HEK293 (cell line): ENCODE measurements around the gene NDUFB1.

ENCODE experiments used
- CTCF ChIA-PET: fragments of 350-600 bp; formaldehyde crosslinking; extraction: SDS; loops from one replicate; lab custom pipeline; 2021; ENCODE audit warnings: antibody characterized with exemption; lab: Yijun Ruan, JAX
- POLR2A ChIA-PET: fragments of 300-600 bp; formaldehyde crosslinking; extraction: SDS; loops from one replicate; lab custom pipeline; 2020; ENCODE audit warnings: antibody characterized with exemption, inconsistent platforms; lab: Yijun Ruan, JAX
- H3K27ac ChIP-seq: fragments of 200-500 bp; sonication (Bioruptor generic); 2 replicates; pipeline ENCODE4 v1.5.1; 2014; ENCODE audit warnings: low read depth, low read length, control low read depth, inconsistent platforms; ENCODE audit errors: extremely low read depth
- H3K36me3 ChIP-seq, 2 experiments: fragments of 200-500 bp in 1 of 2; sonication (Bioruptor generic) in 1 of 2; 1 replicate in 1 of 2; 2 replicates in 1 of 2; pipeline ENCODE4 v1.5.1; 2014 to 2017; ENCODE audit warnings: inconsistent platforms in 2 of 2, low read length in 2 of 2; ENCODE audit not compliant: control insufficient read depth in 2 of 2, insufficient read depth in 1 of 2
- H3K4me1 ChIP-seq: fragments of 200-500 bp; sonication (Bioruptor generic); 2 replicates; pipeline ENCODE4 v1.5.1; 2014; ENCODE audit warnings: mild to moderate bottlenecking, low read length, inconsistent platforms; ENCODE audit not compliant: control insufficient read depth, insufficient read depth
- H3K4me3 ChIP-seq: 2 replicates; pipeline ENCODE4 v1.5.1; 2011; ENCODE audit warnings: low read depth, mild to moderate bottlenecking, control low read depth, low read length, moderate library complexity
- H3K9me3 ChIP-seq: fragments of 200-500 bp; sonication (Bioruptor generic); 2 replicates; pipeline ENCODE4 v1.5.1; 2014; ENCODE audit warnings: low read depth, low read length, inconsistent platforms; ENCODE audit not compliant: control insufficient read depth, insufficient read depth
- GLI4 ChIP-seq: fragments of 450-650 bp; formaldehyde crosslinking; IDR thresholded peaks from 2 replicates; pipeline ENCODE4 v1.5.1; 2016; ENCODE audit warnings: missing biosample characterization, missing genetic modification characterization
- SCRT2 ChIP-seq: fragments of 450-650 bp; formaldehyde crosslinking; IDR thresholded peaks from 2 replicates; pipeline ENCODE4 v1.5.1; 2016; ENCODE audit warnings: missing biosample characterization, missing genetic modification characterization
- TSHZ1 ChIP-seq: fragments of 450-650 bp; formaldehyde crosslinking; IDR thresholded peaks from 2 replicates; pipeline ENCODE4 v1.5.1; 2016; ENCODE audit warnings: missing biosample characterization, missing genetic modification characterization, borderline replicate concordance
- YY1 ChIP-seq: fragments of 450-650 bp; formaldehyde crosslinking; IDR thresholded peaks from 2 replicates; pipeline ENCODE4 v1.5.1; 2018; ENCODE audit warnings: missing biosample characterization, missing genetic modification characterization
- ZBTB10 ChIP-seq: fragments of 450-650 bp; formaldehyde crosslinking; IDR thresholded peaks from 2 replicates; pipeline ENCODE4 v1.5.1; 2016; ENCODE audit warnings: missing biosample characterization, missing genetic modification characterization
- ZBTB8A ChIP-seq: fragments of 450-650 bp; formaldehyde crosslinking; IDR thresholded peaks from 2 replicates; pipeline ENCODE4 v1.5.1; 2016; ENCODE audit warnings: missing biosample characterization, missing genetic modification characterization
- ZNF214 ChIP-seq: fragments of 450-650 bp; formaldehyde crosslinking; IDR thresholded peaks from 2 replicates; pipeline ENCODE4 v1.5.1; 2017; ENCODE audit warnings: missing biosample characterization, mild to moderate bottlenecking, missing genetic modification characterization, borderline replicate concordance
- ZNF341 ChIP-seq: fragments of 450-650 bp; formaldehyde crosslinking; IDR thresholded peaks from 2 replicates; pipeline ENCODE4; 2016; ENCODE audit warnings: low read depth, missing biosample characterization, missing genetic modification characterization
- ZNF362 ChIP-seq: fragments of 450-650 bp; formaldehyde crosslinking; IDR thresholded peaks from 2 replicates; pipeline ENCODE4 v1.5.1; 2016; ENCODE audit warnings: missing biosample characterization, missing genetic modification characterization
- ZNF366 ChIP-seq: fragments of 450-650 bp; formaldehyde crosslinking; conservative IDR thresholded peaks from 2 replicates; pipeline ENCODE4 v1.5.1; 2016; ENCODE audit warnings: missing biosample characterization, missing genetic modification characterization
- ZNF416 ChIP-seq: fragments of 450-650 bp; formaldehyde crosslinking; IDR thresholded peaks from 2 replicates; pipeline ENCODE4 v1.5.1; 2016; ENCODE audit warnings: missing biosample characterization, missing genetic modification characterization
- ZNF473 ChIP-seq: fragments of 450-650 bp; formaldehyde crosslinking; IDR thresholded peaks from 2 replicates; pipeline ENCODE4 v1.5.1; 2017; ENCODE audit warnings: missing biosample characterization, missing genetic modification characterization
- ZNF488 ChIP-seq: fragments of 450-650 bp; formaldehyde crosslinking; IDR thresholded peaks from 2 replicates; pipeline ENCODE4 v1.5.1; 2016; ENCODE audit warnings: missing biosample characterization, missing genetic modification characterization
- ZNF544 ChIP-seq: fragments of 450-650 bp; formaldehyde crosslinking; IDR thresholded peaks from 2 replicates; pipeline ENCODE4 v1.5.0; 2017; ENCODE audit warnings: missing biosample characterization, missing genetic modification characterization
- ZNF555 ChIP-seq: fragments of 450-650 bp; formaldehyde crosslinking; conservative IDR thresholded peaks from 2 replicates; pipeline ENCODE4 v1.5.1; 2017; ENCODE audit warnings: missing biosample characterization, mild to moderate bottlenecking, missing genetic modification characterization, inconsistent platforms
- ZNF660 ChIP-seq: fragments of 450-650 bp; IDR thresholded peaks from 2 replicates; pipeline ENCODE4 v1.5.1; 2018; ENCODE audit warnings: missing biosample characterization, mild to moderate bottlenecking, missing genetic modification characterization
- ZNF677 ChIP-seq: fragments of 450-650 bp; IDR thresholded peaks from 2 replicates; pipeline ENCODE4 v1.5.0; 2018; ENCODE audit warnings: missing biosample characterization, mild to moderate bottlenecking, missing genetic modification characterization, moderate library complexity
- ZNF837 ChIP-seq: fragments of 450-650 bp; formaldehyde crosslinking; IDR thresholded peaks from 2 replicates; pipeline ENCODE4 v1.5.1; 2016; ENCODE audit warnings: missing biosample characterization, missing genetic modification characterization

The NDUFB1 gene

GRCh38 chr14:92122761-92123160 lies 1.3 kb upstream of the NDUFB1 start:
- Histone ChIP-seq H3K36me3 (peaks cover 32 to 36% of the 10 kb centered on the region in 2 experiments), H3K27ac (peak overlapping the region; percentile 97)
- CTCF ChIA-PET: interaction anchor here (0.6 to 2.3 kb wide), 3 partner anchors 15 to 132 kb away, joined by 3 to 16 read pairs (median 9); partner anchors contain the start of gene ATXN3

GRCh38 chr14:92122351-92122677 lies 808 bp upstream of the NDUFB1 start:
- H3K4me1 ChIP-seq: no peaks in the 10 kb centered on the region
- no peaks in the 10 kb centered on the region for H3K9me3 ChIP-seq
- peaks cover 32 to 41% of the 10 kb centered on the region in 2 experiments for H3K36me3 ChIP-seq
- peak overlapping the region; percentile 88 for H3K4me3 ChIP-seq
- TF ChIP-seq ZNF555: no peak
- TF ChIP-seq ZNF473 (tag by site-specific recombination): no peak
- TF ChIP-seq SCRT2 (tag by site-specific recombination): no peak
- no peak for TF ChIP-seq ZNF416 (tag by site-specific recombination)
- TF ChIP-seq GLI4 (tag by site-specific recombination): 0 out of 2 replicates have a peak, but pooled peaks have one; percentile 7
- no peak for TF ChIP-seq ZNF214 (tag by site-specific recombination)
- peak; percentile 79 for TF ChIP-seq ZNF341 (tag by site-specific recombination)
- TF ChIP-seq ZNF366 (tag by site-specific recombination): peak; percentile 66
- peak overlapping the region; percentile 97 for H3K27ac ChIP-seq
- ChIA-PET POLR2A (interaction anchor here (0.7 to 3.1 kb wide), 8 partner anchors 11 to 568 kb away, joined by 3 to 51 read pairs (median 3); partner anchors contain the start of gene ATXN3), CTCF (interaction anchor here (0.6 to 2.3 kb wide), 3 partner anchors 15 to 133 kb away, joined by 3 to 16 read pairs (median 9); partner anchors contain the start of gene ATXN3)

More at GRCh38 chr14:92122761-92123160, 1.3 kb upstream of the NDUFB1 start:
- Histone ChIP-seq H3K4me3 (peak overlapping the region; percentile 88), H3K4me1 (0 out of 2 replicates have a peak, but pooled peaks cover under 1% of the 10 kb centered on the region), H3K9me3 (no peaks in the 10 kb centered on the region)
- TF ChIP-seq ZNF488 (tag by site-specific recombination) (no peak), ZNF677 (tag by site-specific recombination) (no peak), YY1 (tag by site-specific recombination) (no peak), ZNF544 (tag by site-specific recombination) (no peak), ZNF837 (tag by site-specific recombination) (no peak), TSHZ1 (tag by site-specific recombination) (no peak), ZNF362 (tag by site-specific recombination) (no peak)
- POLR2A ChIA-PET: interaction anchor here (0.7 to 3.1 kb wide), 5 partner anchors 12 to 567 kb away, joined by 3 to 51 read pairs (median 3); partner anchors contain the start of gene ATXN3

- ChIA-PET POLR2A (interaction anchor here (0.6 to 3.1 kb wide), 9 partner anchors 10 to 611 kb away, joined by 3 to 51 read pairs (median 3); partner anchors contain the start of genes ATXN3 and PPP4R3A), CTCF (interaction anchor here (0.7 to 2.3 kb wide), 4 partner anchors 14 to 376 kb away, joined by 3 to 16 read pairs (median 6); partner anchors contain the start of gene ATXN3)
- peaks cover 28 to 40% of the 10 kb centered on the region in 2 experiments for H3K36me3 ChIP-seq
- H3K27ac ChIP-seq: peak overlapping the region; percentile 97
- peak overlapping the region; percentile 88 for H3K4me3 ChIP-seq
- no peaks in the 10 kb centered on the region for H3K4me1 ChIP-seq
- H3K9me3 ChIP-seq: no peaks in the 10 kb centered on the region
- TF ChIP-seq ZNF660 (tag by site-specific recombination) (peak; percentile 13; the same call in 1 of the 2 replicates), ZBTB8A (tag by site-specific recombination) (no peak), ZBTB10 (tag by site-specific recombination) (peak; percentile 38; the same call in 1 of the 2 replicates)
Observed at GRCh38 chr14:92121207-92121669, 268 bp downstream of the NDUFB1 start.
